Measurements from ENCODE around the gene UGGT2. TPM values are rescaled to one million over a fixed set of nuclear protein-coding genes. Genes with fewer than 3 reads are reported as not detected.

Gene UGGT2
- total RNA-seq, 1 experiment from 2014 or later: 34.5 TPM

GRCh38 chr13:96086736-96087135 is 33.5 kb upstream of the UGGT2 start:
- peaks cover 16% of the 10 kb centered on the region for H3K27me3 ChIP-seq (ENCODE audit: insufficient read depth, low read length)
- peaks cover 43% of the 10 kb centered on the region for H3K27me3 Mint-ChIP-seq (ENCODE audit: low read depth)
- no peak overlapping the region for H2BK12ac ChIP-seq (ENCODE audit: insufficient read length, low read depth, low read length)
- H4K91ac ChIP-seq (ENCODE audit: insufficient read length, low read depth, low read length): no peak overlapping the region
- no peaks in the 10 kb centered on the region for H3K79me1 ChIP-seq (ENCODE audit: insufficient read depth, low read depth, low read length, poor library complexity, severe bottlenecking)
- H4K20me1 ChIP-seq (ENCODE audit: control insufficient read depth, insufficient read depth, insufficient read length): no peaks in the 10 kb centered on the region
- H2BK15ac ChIP-seq (ENCODE audit: low read depth, low read length): no peak overlapping the region
- H3K14ac ChIP-seq (ENCODE audit: insufficient read depth, low read length): no peak overlapping the region
- H3K79me2 ChIP-seq (ENCODE audit: insufficient read depth, low read length): no peaks in the 10 kb centered on the region
- H3K4me1 Mint-ChIP-seq: peaks cover 14 to 18% of the 10 kb centered on the region in 2 experiments
- peaks cover 15% of the 10 kb centered on the region for H3K23me2 ChIP-seq (ENCODE audit: insufficient read length, low read depth, low read length, poor library complexity, severe bottlenecking)
- no peak for TF ChIP-seq CTCF (conservative IDR thresholded peaks at IDR 0.05)
- H3K23ac ChIP-seq (ENCODE audit: insufficient read length, low read depth, low read length): no peak overlapping the region
- H2BK120ac ChIP-seq (ENCODE audit: low read depth, low read length, poor library complexity, severe bottlenecking): no peak overlapping the region
- no peak overlapping the region for H2AK5ac ChIP-seq (ENCODE audit: insufficient read length, low read length)
- no peak overlapping the region for H3K4me3 Mint-ChIP-seq
- no peak overlapping the region for H3K4ac ChIP-seq (ENCODE audit: low read depth, low read length)
- no peak overlapping the region for H2AFZ ChIP-seq (ENCODE audit: low read length)
- no peak for DNase-seq
- no peak overlapping the region for H4K8ac ChIP-seq (replicated peaks; ENCODE audit: insufficient read length, low read depth, low read length)
- H3K9me3 ChIP-seq (ENCODE audit: control insufficient read depth, low read depth, low read length): no peaks in the 10 kb centered on the region
- peaks cover 0 to 1% (median 0%) of the 10 kb centered on the region in 3 experiments; a peak in 3 of 7 replicates for H3K36me3 Mint-ChIP-seq (ENCODE audit: insufficient read depth in 1 of 3, low read depth in 3 of 3)
- H3K56ac ChIP-seq (ENCODE audit: insufficient read length, low read depth, low read length): no peak overlapping the region
- H4K5ac ChIP-seq (ENCODE audit: insufficient read length, low read depth, low read length): no peak overlapping the region
- no peak overlapping the region for H3K18ac ChIP-seq (ENCODE audit: insufficient read length, low read depth, low read length)
- H3K27ac ChIP-seq (ENCODE audit: insufficient read length, low read depth, low read length): no peak overlapping the region
- no peaks in the 10 kb centered on the region; the same call in 1 of the 2 replicates for H3K4me1 ChIP-seq (ENCODE audit: insufficient read depth, low read length)
- H3K27ac Mint-ChIP-seq: no peak overlapping the region
- H2BK5ac ChIP-seq (ENCODE audit: insufficient read length, low read length): no peak overlapping the region
- H3K9me3 Mint-ChIP-seq: no peaks in the 10 kb centered on the region; a peak in 1 of 5 replicates
- H3K4me2 ChIP-seq (ENCODE audit: insufficient read depth, insufficient read length, low read length): no peak overlapping the region
- no peak overlapping the region for H2BK20ac ChIP-seq (ENCODE audit: low read depth, low read length, poor library complexity, severe bottlenecking)
- WGBS (ENCODE audit: extremely low coverage, insufficient read length, low lambda C conversion rate): no CpG with 5 or more reads among the region's 1 CpG
- no peak overlapping the region for H3T11ph ChIP-seq (ENCODE audit: low read length)
- H3K9ac ChIP-seq (ENCODE audit: extremely low read depth, insufficient read length, low read length): no peak overlapping the region
